RPMI7951 (cell line): ENCODE data around the gene EPC1. TPM values are rescaled to one million over a fixed set of nuclear protein-coding genes. Genes with fewer than 3 reads are reported as not detected.

ENCODE experiments used
- DNase-seq: peaks from one replicate; pipeline ENCODE4 v3.0.0-alpha.2; 2012; ENCODE audit warnings: low read depth
- total RNA-seq: library from RNA; depleted of rRNA; stranded (reverse); fragments of >200 nt; shearing (Covaris generic); gene quantifications from 2 replicates; pipeline ENCODE4 v1.2.3, GENCODE V29; 2014

The EPC1 gene
- total RNA-seq, 1 experiment from 2014 or later, result 18.1 TPM

DNA sequence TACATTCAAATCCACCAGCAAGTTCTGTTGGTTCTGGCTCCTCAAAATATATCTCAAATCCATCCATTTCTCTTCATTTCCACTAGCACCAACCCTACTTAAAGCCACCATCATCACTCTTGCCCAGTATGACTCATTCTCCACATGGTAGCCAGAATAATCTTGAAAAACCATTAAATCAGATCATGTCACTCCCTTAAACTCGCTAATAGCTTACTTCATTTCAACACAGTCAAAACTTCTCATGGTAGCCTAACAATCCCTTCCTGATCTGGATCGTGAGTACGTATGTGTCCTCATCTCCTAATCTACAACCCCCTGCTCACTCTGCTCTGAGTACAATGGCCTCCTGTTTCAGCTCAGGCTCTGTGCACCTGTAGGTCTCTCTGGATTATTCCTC lies 8.7 kb downstream of the EPC1 start:
- DNase-seq, result peak; percentile 58

- no peak for DNase-seq
These were observed 9.6 kb downstream of the EPC1 start for GRCh38 chr10:32337350-32337749.

DNA sequence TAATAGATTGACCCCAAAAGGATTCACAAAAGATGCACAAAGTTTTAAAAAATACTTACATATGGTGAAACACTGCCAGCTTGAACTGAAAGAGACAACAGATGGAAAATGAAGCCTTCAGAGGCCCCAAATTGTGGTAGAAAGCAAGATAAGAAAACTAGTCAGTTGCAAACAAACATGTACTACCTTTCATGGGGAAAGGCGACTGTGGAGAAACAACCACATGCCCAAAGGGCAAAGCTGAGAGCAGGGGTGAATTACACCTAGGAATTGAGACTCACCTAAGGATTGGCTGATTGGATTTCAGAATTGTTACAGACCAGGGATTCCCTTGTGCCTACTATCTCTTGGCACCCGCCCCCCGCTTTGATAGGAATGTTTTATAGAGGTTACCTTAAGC lies 13.1 kb downstream of the EPC1 start:
- DNase-seq, result no peak

DNA sequence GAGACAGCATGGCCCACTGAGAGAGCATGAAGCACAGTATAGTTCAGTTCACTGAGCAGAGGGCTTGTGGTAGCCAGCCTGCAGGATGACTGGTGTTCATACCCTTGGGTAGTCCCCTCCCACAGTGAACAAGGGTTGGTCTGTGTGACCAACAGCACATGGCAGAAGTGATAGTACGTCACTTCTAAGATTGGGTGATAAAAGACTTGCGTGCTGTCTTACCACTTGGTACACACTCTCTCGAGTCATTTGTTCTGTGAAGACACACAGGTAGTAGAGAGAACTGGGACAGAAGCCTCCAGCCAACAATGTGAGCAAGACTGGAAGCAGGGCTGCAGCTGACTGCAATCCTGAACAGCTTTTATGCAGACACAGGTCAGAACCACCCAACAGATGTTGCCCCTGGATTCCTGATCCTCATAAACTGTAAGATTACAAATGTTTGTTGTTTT lies 14.6 kb downstream of the EPC1 start:
- peak; percentile 37 for DNase-seq

DNA sequence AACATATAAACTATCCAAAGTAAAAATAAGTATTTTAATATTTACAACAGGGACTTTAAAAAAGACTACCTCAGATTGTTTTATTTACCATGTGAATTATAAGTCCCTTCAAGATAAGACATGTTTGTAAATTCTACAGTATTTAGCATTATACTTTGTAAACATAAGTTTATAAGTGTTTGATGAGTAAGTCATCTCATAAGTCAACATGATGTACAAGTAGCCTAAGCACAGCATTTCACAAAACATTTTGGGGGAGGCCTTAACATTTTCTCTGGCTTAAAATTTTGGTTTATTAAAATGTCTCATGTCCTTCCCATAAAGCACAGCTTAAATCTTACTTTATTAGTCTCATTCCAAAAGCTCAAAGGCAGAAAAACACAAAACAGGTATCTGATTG lies 15.4 kb downstream of the EPC1 start:
- DNase-seq, result no peak

DNA sequence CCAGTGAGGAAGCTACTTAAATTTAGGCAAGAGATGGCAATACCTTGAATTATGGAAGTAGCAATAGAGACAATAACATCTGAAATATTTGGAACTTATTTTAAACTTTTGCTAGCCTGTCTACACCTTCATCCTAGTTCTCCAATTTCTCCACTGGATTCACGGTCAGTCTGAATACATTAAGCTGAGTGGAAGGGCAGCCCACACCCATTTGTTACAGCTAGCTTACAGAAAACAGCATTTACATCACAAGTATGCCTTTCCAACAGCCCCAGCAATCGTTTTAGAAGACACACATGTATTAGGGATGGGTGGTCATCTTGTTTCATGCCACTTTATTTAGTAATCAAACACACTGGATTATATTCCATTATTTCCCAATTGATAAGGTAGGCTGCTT lies 16.7 kb downstream of the EPC1 start:
- no peak for DNase-seq

- DNase-seq, result no peak
These were observed 17.9 kb downstream of the EPC1 start for GRCh38 chr10:32329061-32329460.

DNA sequence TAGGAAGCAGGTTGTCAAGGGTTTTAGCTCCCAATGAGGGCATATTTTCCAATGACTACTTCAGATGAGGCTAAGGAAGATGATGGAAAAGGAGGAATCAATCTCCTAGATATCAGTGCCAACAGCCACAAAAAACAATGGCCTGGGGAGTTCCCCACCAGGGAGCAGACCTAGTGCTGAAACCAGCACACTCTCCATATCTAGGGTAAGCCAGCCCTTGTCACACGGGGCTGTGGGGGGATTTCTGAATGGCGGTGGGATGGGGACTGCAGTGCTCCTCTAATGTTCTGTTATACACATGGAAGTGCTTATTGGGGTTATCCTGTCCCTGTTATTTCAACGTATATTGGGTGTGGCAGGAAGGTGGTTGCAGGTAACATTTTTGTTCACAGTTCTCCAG lies 18.5 kb downstream of the EPC1 start:
- DNase-seq, result no peak

DNA sequence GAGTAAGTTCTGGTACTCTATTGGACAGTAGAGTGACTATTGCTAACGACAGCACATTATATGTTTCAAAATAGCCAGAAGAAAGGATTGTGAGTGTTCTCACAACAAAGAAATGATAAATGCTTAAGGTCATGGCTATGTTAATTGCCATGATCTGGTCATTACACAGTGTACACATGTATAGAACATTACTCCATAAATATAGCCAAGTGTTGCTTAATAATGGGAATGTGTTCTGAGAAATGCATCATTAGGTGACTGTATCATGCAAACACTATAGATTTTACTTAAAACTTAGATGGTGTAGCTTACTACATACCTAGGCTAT lies 19.6 kb downstream of the EPC1 start:
- DNase-seq, result no peak

DNA sequence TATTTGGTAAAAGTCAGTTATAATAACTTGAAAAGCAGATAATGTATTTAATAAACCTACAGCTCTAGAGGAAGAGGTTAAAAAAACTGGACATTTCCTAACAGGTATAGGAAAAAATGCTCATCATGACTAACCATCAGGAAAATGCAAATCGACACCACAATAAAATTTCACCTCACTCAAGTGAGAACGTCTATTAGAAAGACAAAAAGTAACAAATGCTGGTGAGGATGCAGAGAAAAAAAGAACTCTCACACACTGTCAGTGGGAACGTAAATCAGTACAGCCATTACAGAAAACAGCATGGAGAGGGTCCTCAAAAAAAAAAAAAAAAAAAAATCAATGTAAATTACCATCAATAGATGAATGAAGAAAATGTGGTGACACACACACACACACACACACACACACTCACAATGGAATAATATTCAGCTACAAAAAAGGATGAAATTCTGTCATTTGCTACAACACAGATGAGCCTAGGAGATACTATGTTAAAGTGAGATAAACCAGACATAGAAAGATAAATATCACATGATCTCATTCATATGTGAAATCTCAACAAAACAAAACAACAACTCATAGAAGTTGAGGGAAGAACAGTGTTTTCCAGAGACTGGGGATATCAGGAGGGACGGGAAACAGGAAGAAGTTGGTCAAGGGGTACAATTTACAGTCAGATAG lies 20.1 kb downstream of the EPC1 start:
- DNase-seq, result no peak

- no peak for DNase-seq
These were observed 20.8 kb downstream of the EPC1 start for GRCh38 chr10:32326119-32326518.

DNA sequence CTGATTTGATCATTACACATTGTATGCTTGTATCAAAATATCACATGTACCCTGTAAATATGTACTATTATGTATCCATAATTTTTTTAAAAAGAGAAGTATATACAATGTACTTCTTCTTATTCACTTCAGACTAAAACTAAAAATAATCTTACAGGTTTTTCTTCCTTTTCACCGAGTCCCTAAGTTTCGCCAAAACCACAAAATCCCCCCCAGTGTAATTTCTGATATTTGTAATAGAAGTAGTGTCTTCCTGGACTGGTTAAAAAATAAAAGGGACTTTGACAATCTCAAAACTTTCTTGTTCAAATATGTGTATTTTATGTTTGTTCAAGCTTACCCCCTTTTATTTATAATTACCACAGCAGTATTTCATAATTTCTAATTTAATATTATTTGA lies 23.9 kb downstream of the EPC1 start:
- DNase-seq, result no peak

DNA sequence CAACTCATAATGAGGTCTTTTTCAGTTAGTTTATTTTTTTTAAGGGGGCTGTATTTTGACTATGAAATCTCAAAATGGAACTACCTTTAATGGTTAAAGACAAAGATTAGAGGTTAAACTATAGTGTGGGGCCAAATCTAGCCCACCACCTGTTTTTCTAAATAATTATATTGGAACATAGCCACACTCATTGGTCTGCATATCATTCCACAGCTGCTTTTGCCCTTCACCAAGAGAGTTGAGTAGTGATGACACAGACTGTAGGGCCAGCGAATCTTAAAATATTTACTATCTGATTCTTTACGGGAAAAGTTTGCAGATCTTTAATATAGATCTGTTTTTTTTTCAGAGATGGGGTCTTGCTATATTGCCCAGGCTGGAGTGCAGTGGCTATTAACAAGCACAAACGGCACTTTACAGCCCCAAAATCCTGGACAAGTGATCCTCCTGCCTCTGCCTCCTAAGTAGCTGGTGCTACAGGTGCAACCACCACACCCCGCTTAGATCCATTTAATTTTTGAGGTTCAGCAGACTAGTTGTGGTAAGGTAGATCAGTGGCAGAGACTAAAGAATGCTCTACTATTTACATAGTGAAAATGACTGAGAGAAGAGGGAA lies 25.8 kb downstream of the EPC1 start:
- DNase-seq, result no peak

GRCh38 chr10:32318476-32318896 lies 28.5 kb downstream of the EPC1 start:
- no peak for DNase-seq

- DNase-seq, result no peak
These were observed 29.1 kb downstream of the EPC1 start for GRCh38 chr10:32317795-32318357.

- DNase-seq, result no peak
These were observed 31.5 kb downstream of the EPC1 start for GRCh38 chr10:32315424-32315823.

GRCh38 chr10:32314588-32314987 lies 32.4 kb downstream of the EPC1 start:
- DNase-seq, result no peak

GRCh38 chr10:32308027-32308603 lies 38.8 kb downstream of the EPC1 start:
- no peak for DNase-seq

- no peak for DNase-seq
These were observed 39.3 kb downstream of the EPC1 start for GRCh38 chr10:32307609-32308008.

DNA sequence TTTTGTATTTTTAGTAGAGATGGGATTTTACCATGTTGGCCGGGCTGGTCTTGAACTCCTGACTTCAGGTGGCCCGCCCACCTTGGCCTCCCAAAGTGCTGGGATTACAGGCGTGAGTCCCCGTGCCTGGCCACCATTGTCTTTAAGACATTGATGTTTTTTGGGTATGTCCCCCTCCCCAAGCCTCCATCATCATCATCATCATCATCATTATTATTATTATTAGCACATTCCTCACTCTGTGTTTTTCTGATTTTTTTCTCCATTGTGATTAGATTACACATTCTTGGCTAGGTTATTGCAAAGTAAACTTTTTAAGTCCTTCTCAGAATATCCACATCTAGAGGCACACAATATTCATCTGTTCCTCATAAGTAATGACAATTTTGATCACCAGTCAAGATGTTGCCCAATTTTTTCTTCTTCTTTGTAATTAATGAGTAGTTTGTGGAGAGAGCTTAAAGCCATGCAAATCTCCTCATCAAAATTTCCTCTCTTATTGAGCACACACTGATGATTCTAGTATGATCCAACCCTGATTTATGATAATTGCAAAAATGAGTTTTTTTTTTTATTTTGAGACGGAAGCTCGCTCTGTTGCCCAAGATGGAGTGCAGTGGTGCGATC lies 47.5 kb downstream of the EPC1 start:
- DNase-seq, result no peak

DNA sequence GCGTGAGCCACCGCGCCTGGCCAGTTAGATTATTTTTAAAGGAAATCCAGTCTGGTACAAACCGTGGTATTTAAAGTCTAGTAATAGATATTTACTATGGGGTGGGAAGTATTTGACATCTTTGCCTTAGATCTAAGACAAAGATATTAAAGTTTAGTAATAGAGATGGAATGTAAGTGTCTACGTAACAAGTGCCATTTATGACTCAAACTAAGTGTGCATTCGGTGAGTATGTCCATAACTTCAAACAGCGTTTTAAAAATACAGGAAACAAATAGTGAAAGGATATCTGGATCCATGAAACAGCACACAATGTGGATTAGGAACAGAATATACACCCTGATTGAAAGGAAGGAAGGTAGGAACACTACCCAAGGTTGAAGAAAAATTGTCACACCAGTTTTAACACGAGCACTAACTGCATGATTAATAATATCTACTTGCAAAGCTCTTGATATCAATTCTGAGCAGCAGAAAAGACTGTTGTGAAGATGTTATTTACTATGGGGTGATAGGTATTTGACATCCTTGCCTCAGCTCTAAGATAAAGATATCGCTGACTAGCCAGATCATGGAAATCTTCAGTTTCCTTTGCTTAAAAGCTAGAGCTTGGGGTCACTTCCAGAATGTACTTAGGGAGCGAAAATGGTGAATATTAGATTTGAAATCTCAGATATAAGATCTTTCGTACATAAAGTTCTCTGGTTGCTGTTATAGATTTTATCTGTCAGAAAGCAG lies 48.7 kb downstream of the EPC1 start:
- DNase-seq, result peak; percentile 62

GRCh38 chr10:32295027-32295426 lies 51.9 kb downstream of the EPC1 start:
- DNase-seq, result no peak
